WTC11 (cell line): ENCODE measurements around the gene MYLK4.

ENCODE experiments used
- CREM ChIP-seq: sonication (generic); formaldehyde crosslinking; IDR thresholded peaks from 2 replicates; pipeline ENCODE4 v1.8.1; 2022; ENCODE audit warnings: mild to moderate bottlenecking, missing genetic modification reagents, moderate library complexity
- JUN ChIP-seq: sonication (generic); formaldehyde crosslinking; IDR thresholded peaks from 2 replicates; pipeline ENCODE4 v1.8.0; 2023; ENCODE audit warnings: mild to moderate bottlenecking, missing genetic modification reagents
- NFYB ChIP-seq: sonication (generic); formaldehyde crosslinking; conservative IDR thresholded peaks from 2 replicates; pipeline ENCODE4 v1.8.0; 2022; ENCODE audit warnings: low read depth, missing genetic modification reagents
- SP1 ChIP-seq: sonication (generic); formaldehyde crosslinking; conservative IDR thresholded peaks from 2 replicates; pipeline ENCODE4 v1.8.1; 2022; ENCODE audit warnings: missing genetic modification reagents
- TEAD4 ChIP-seq: sonication (generic); formaldehyde crosslinking; IDR thresholded peaks from 2 replicates; pipeline ENCODE4 v1.8.0; 2022; ENCODE audit warnings: mild to moderate bottlenecking, missing genetic modification reagents
- ZNF671 ChIP-seq: fragments of 250-450 bp; sonication (Bioruptor Pico); IDR thresholded peaks from 2 replicates; pipeline ENCODE4 v1.8.0; 2021; ENCODE audit warnings: mild to moderate bottlenecking
- TF ChIP-seq, protein P1 (sequence below): sonication (generic); formaldehyde crosslinking; IDR thresholded peaks from 2 replicates; pipeline ENCODE4 v1.8.1; 2022; ENCODE audit warnings: low read depth, missing genetic modification reagents, borderline replicate concordance
- TF ChIP-seq, protein P2 (sequence below): sonication (generic); formaldehyde crosslinking; IDR thresholded peaks from 2 replicates; pipeline ENCODE4 v1.8.0; 2023; ENCODE audit warnings: missing genetic modification reagents
- TF ChIP-seq, protein P3 (sequence below): fragments of 200-600 bp; IDR thresholded peaks from 2 replicates; pipeline ENCODE4 v1.8.0; 2022; ENCODE audit warnings: antibody characterized with exemption
- TF ChIP-seq, protein P4 (sequence below): sonication (generic); formaldehyde crosslinking; IDR thresholded peaks from 2 replicates; pipeline ENCODE4 v1.8.1; 2023; ENCODE audit warnings: mild to moderate bottlenecking, moderate library complexity, missing genetic modification reagents

DNA sequence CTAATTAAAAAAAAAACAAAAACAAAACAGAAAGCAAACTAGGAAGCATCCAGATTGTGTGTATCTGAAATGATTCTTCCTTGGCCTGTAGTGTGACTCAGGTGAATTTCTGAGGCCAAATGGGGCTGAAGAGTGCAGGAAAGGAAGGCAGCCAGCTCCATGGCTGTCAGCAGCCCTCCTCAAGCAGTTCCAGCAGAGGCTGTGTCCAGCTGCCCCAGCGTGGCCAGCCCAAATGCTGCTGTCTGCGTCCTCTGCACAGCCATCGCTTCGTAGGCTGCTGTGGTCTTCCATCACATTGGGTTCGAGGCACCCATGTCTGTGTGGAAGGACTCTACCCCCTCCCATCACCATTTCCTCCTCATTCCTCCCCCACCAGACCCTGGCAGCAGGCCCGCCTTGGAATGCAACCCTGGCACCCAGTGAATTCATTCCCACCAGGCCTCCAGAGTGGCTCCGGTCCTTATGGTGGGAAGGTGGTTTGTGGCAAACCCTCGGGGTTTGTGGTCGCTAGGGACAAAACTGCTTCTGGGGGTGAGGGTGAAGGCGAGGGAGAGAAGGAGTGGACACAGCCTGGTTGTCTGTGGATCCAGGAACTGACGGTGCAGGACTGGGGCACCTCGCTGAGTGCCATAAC lies 81.5 kb downstream of the MYLK4 start:
- TF ChIP-seq, protein P1, sequence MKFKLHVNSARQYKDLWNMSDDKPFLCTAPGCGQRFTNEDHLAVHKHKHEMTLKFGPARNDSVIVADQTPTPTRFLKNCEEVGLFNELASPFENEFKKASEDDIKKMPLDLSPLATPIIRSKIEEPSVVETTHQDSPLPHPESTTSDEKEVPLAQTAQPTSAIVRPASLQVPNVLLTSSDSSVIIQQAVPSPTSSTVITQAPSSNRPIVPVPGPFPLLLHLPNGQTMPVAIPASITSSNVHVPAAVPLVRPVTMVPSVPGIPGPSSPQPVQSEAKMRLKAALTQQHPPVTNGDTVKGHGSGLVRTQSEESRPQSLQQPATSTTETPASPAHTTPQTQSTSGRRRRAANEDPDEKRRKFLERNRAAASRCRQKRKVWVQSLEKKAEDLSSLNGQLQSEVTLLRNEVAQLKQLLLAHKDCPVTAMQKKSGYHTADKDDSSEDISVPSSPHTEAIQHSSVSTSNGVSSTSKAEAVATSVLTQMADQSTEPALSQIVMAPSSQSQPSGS (CRISPR knock-in tag) = no peak
- TF ChIP-seq JUN (CRISPR knock-in tag) (no peak), NFYB (CRISPR knock-in tag) (no peak), ZNF671 (CRISPR knock-in tag) (no peak), SP1 (CRISPR knock-in tag) (no peak), CREM (CRISPR knock-in tag) (no peak), TEAD4 (CRISPR knock-in tag) (no peak)
- TF ChIP-seq, protein P2, sequence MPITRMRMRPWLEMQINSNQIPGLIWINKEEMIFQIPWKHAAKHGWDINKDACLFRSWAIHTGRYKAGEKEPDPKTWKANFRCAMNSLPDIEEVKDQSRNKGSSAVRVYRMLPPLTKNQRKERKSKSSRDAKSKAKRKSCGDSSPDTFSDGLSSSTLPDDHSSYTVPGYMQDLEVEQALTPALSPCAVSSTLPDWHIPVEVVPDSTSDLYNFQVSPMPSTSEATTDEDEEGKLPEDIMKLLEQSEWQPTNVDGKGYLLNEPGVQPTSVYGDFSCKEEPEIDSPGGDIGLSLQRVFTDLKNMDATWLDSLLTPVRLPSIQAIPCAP (CRISPR knock-in tag) = no peak
- TF ChIP-seq, protein P3, sequence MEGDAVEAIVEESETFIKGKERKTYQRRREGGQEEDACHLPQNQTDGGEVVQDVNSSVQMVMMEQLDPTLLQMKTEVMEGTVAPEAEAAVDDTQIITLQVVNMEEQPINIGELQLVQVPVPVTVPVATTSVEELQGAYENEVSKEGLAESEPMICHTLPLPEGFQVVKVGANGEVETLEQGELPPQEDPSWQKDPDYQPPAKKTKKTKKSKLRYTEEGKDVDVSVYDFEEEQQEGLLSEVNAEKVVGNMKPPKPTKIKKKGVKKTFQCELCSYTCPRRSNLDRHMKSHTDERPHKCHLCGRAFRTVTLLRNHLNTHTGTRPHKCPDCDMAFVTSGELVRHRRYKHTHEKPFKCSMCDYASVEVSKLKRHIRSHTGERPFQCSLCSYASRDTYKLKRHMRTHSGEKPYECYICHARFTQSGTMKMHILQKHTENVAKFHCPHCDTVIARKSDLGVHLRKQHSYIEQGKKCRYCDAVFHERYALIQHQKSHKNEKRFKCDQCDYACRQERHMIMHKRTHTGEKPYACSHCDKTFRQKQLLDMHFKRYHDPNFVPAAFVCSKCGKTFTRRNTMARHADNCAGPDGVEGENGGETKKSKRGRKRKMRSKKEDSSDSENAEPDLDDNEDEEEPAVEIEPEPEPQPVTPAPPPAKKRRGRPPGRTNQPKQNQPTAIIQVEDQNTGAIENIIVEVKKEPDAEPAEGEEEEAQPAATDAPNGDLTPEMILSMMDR = no peak
- TF ChIP-seq, protein P4, sequence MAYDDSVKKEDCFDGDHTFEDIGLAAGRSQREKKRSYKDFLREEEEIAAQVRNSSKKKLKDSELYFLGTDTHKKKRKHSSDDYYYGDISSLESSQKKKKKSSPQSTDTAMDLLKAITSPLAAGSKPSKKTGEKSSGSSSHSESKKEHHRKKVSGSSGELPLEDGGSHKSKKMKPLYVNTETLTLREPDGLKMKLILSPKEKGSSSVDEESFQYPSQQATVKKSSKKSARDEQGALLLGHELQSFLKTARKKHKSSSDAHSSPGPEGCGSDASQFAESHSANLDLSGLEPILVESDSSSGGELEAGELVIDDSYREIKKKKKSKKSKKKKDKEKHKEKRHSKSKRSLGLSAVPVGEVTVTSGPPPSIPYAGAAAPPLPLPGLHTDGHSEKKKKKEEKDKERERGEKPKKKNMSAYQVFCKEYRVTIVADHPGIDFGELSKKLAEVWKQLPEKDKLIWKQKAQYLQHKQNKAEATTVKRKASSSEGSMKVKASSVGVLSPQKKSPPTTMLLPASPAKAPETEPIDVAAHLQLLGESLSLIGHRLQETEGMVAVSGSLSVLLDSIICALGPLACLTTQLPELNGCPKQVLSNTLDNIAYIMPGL (CRISPR knock-in tag) = no peak
